ENCODE results near the gene RHEB. TPM values are rescaled to one million over a fixed set of nuclear protein-coding genes. Genes with fewer than 3 reads are reported as not detected.

Gene RHEB
- total and polyA plus RNA-seq, 2 of the 13 experiments (the other 11 are each of a cell fraction or from before 2014, with no cell fraction given), result 55.0 to 77.6 TPM

DNA sequence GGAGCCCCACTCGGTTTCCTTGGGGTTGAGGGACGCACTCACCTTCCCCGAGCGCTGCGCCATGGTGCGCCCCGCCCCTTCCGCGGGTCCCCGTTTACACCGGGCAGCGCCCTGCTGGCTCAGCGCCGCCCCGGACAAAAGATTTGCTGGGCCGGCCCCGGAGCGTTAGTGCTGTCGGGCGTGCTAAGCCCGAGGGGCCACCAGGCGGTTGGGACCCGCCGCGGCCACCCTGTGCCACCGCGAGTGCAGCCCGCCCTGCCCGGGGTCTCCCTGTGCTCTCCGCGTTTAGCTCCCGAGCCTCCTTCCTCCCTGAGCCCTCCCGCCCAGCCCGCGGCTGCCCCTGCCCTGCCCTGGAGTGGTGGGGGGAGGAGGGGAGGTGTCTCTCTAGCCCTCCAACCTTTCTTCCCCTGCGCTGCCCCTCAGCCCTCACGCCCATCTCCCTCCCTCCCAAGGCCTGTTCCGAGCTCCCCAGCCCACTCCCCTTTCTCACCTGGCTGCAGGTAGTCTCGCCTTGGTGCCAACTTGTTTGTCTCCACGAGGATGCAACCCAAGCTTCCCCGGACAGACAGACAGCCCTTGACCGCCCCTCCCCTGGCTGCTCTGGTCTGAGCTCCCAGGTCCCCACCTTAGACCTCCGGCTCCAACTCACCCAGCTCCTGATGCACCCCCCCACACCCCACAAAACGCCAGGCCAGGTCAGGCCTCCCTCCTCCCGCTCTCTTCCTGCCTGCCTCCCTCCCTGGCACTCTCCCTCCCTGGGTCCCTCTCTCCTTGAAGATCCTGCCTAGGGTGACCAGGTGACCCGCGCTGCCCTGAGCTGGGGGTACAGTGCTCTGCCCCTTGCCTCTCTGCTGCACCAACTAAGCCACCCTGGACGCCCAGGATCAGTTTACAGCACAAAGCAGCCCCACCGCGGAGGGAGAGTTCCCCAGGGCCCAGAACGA lies 79.6 kb downstream of the RHEB start, which contains the start of gene CRYGN:
TSS of gene CRYGN (minus strand) at position 287 of the 944 bp plus-strand sequence. CDS start at position 63, 224 bp downstream.
- peak; percentile 42 for ATAC-seq
- BruUV-seq (replicated peaks), result no TSS peak
- TF ChIP-seq MYC (CRISPR knock-in tag; IDR thresholded peaks at IDR 0.05; ENCODE audit: borderline replicate concordance) (no peak), MTF2 (CRISPR knock-in tag; IDR thresholded peaks at IDR 0.05; ENCODE audit: borderline replicate concordance) (peak; percentile 64; the same call in 1 of the 2 replicates)
- H3K27me3 ChIP-seq (ENCODE audit: control insufficient read depth in 1 of 2, insufficient read depth in 2 of 2, low read length in 2 of 2), result peaks cover 16 to 63% of the 10 kb centered on the region in 2 experiments
- no peak for FAIRE-seq
- no peaks in the 10 kb centered on the region for H3K9me3 ChIP-seq (ENCODE audit: low read length)
- intact Hi-C loops (cut with micrococcal nuclease; ENCODE audit: unreplicated experiment) (no loop called here), in situ Hi-C loops (cut with HindIII; ENCODE audit: extremely low pct_ligation_motif_present, low pct_unique_long_range_greater_than_20kb) (no loop called here)
- H3K9ac ChIP-seq (ENCODE audit: insufficient read depth, low read depth, low read length), result no peak within 1 kb of the TSS
- ChIA-PET POLR2A (no interaction called here), CTCF (ENCODE audit: low intra/inter-chr PET ratio, low total read pairs) (no interaction called here)
- no peak within 1 kb of the TSS for H2AFZ ChIP-seq (ENCODE audit: low read length)
- H3K27ac ChIP-seq (ENCODE audit: extremely low read length, insufficient read depth, low read length), result no peak within 1 kb of the TSS
- no peaks in the 10 kb centered on the region for H3K79me2 ChIP-seq (ENCODE audit: insufficient read depth, low read length)
- H3K4me3 ChIP-seq (replicated peaks in 1 of 3; ENCODE audit: insufficient read depth in 1 of 3, low read depth in 2 of 3, low read length in 3 of 3), result peak within 1 kb of the TSS in 1 of 3 experiments; percentile 10; a peak in 1 of 6 replicates
- 19% methylated on average over 16 of the region's 51 CpGs for WGBS (ENCODE audit: low lambda C conversion rate)
- no peaks in the 10 kb centered on the region for H4K20me1 ChIP-seq (ENCODE audit: insufficient read depth, low read length)
- H3K36me3 ChIP-seq (replicated peaks in 1 of 2; ENCODE audit: control insufficient read depth in 1 of 2, insufficient read depth in 2 of 2, low read length in 2 of 2), result no peaks in the 10 kb centered on the region
- peak within 1 kb of the TSS; percentile 23 for H3K4me2 ChIP-seq (ENCODE audit: low read depth, low read length)
- no peaks in the 10 kb centered on the region for H3K4me1 ChIP-seq (ENCODE audit: insufficient read depth, low read length)
- DNase-seq (ENCODE audit: low spot score), result no peak

GRCh38 chr7:151438864-151439601 lies 80.7 kb downstream of the RHEB start:
- no peak for FAIRE-seq
- POLR2A ChIA-PET, result no interaction called here
- H3K9me3 ChIP-seq (ENCODE audit: low read length), result no peaks in the 10 kb centered on the region
- H4K20me1 ChIP-seq (ENCODE audit: insufficient read depth, low read length), result no peaks in the 10 kb centered on the region
- no peak for ATAC-seq
- H3K9ac ChIP-seq (ENCODE audit: insufficient read depth, low read depth, low read length), result no peak overlapping the region
- no peak for DNase-seq (ENCODE audit: low spot score)
- in situ Hi-C loops (cut with HindIII; ENCODE audit: extremely low pct_ligation_motif_present, low pct_unique_long_range_greater_than_20kb), result no loop called here
- no peak for TF ChIP-seq CBFB (CRISPR knock-in tag; IDR thresholded peaks at IDR 0.05)
- TF ChIP-seq ZNF12 (CRISPR knock-in tag; IDR thresholded peaks at IDR 0.05), result peak; percentile 98
- TF ChIP-seq HOXD1 (CRISPR knock-in tag; IDR thresholded peaks at IDR 0.05), result no peak
- no peak for TF ChIP-seq DMAP1 (CRISPR knock-in tag; IDR thresholded peaks at IDR 0.05)
- intact Hi-C loops (cut with micrococcal nuclease; ENCODE audit: unreplicated experiment), result no loop called here
- no peak overlapping the region for H3K4me3 ChIP-seq (replicated peaks in 1 of 3; ENCODE audit: insufficient read depth in 1 of 3, low read depth in 2 of 3, low read length in 3 of 3)
- H3K4me2 ChIP-seq (ENCODE audit: low read depth, low read length), result no peak overlapping the region
- no peaks in the 10 kb centered on the region for H3K79me2 ChIP-seq (ENCODE audit: insufficient read depth, low read length)
- BruUV-seq (replicated peaks), result no TSS peak
- 25% methylated on average over 9 of the region's 17 CpGs for WGBS (ENCODE audit: low lambda C conversion rate)
- peaks cover 16 to 72% of the 10 kb centered on the region in 2 experiments for H3K27me3 ChIP-seq (ENCODE audit: control insufficient read depth in 1 of 2, insufficient read depth in 2 of 2, low read length in 2 of 2)
- CTCF ChIA-PET (ENCODE audit: low intra/inter-chr PET ratio, low total read pairs), result no interaction called here
- H3K4me1 ChIP-seq (ENCODE audit: insufficient read depth, low read length), result no peaks in the 10 kb centered on the region
- H3K36me3 ChIP-seq (replicated peaks in 1 of 2; ENCODE audit: control insufficient read depth in 1 of 2, insufficient read depth in 2 of 2, low read length in 2 of 2), result no peaks in the 10 kb centered on the region
- H3K27ac ChIP-seq (ENCODE audit: extremely low read length, insufficient read depth, low read length), result no peak overlapping the region
- no peak overlapping the region for H2AFZ ChIP-seq (ENCODE audit: low read length)

Measured in HepG2 (cell line).